Body of pancreas (tissue), 4 donors: ENCODE measurements around the gene TRAF3.

Experiments used
- POLR2A ChIP-seq, 3 donors: fragments of 450-650 bp; IDR thresholded peaks; one replicate each; pipeline ENCODE4 v1.6.1; 2016; ENCODE audit warnings: antibody characterized with exemption in 3 of 3, mild to moderate bottlenecking in 2 of 3
- TF ChIP-seq, protein P1 (sequence below), 7 experiments: fragments of 450-650 bp in 4 of 7; fragments of 200-600 bp in 3 of 7; sonication (generic) in 3 of 7; IDR thresholded peaks; one replicate each; pipeline ENCODE4 v1.5.1; 2016 to 2019; ENCODE audit warnings: antibody characterized with exemption in 7 of 7

- TF ChIP-seq POLR2A (IDR thresholded peaks at IDR 0.05) = no peak
- TF ChIP-seq, protein P1, sequence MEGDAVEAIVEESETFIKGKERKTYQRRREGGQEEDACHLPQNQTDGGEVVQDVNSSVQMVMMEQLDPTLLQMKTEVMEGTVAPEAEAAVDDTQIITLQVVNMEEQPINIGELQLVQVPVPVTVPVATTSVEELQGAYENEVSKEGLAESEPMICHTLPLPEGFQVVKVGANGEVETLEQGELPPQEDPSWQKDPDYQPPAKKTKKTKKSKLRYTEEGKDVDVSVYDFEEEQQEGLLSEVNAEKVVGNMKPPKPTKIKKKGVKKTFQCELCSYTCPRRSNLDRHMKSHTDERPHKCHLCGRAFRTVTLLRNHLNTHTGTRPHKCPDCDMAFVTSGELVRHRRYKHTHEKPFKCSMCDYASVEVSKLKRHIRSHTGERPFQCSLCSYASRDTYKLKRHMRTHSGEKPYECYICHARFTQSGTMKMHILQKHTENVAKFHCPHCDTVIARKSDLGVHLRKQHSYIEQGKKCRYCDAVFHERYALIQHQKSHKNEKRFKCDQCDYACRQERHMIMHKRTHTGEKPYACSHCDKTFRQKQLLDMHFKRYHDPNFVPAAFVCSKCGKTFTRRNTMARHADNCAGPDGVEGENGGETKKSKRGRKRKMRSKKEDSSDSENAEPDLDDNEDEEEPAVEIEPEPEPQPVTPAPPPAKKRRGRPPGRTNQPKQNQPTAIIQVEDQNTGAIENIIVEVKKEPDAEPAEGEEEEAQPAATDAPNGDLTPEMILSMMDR (IDR thresholded peaks at IDR 0.05) = no peak
These were observed 126.8 kb downstream of the TRAF3 start for GRCh38 chr14:102903889-102904512.
